DOHH2 (cell line): ENCODE data around the gene PPIC.

Source experiments
- H3F3A ChIP-seq: fragments of 200-600 bp; sonication (generic), shearing (Covaris generic); 2 replicates; pipeline ENCODE4 v1.6.0; 2016; ENCODE audit warnings: antibody characterized with exemption, mild to moderate bottlenecking; ENCODE audit not compliant: control insufficient read depth, insufficient read depth
- H3K27ac ChIP-seq: fragments of 200-600 bp; sonication (generic); 2 replicates; pipeline ENCODE4 v1.5.1; 2014; ENCODE audit warnings: low read depth, mild to moderate bottlenecking, low read length, moderate library complexity
- H3K27me3 ChIP-seq: fragments of 200-600 bp; sonication (generic); 2 replicates; pipeline ENCODE4 v1.6.1; 2014; ENCODE audit warnings: mild to moderate bottlenecking, low read length, mixed read lengths; ENCODE audit not compliant: control insufficient read depth
- H3K36me3 ChIP-seq: fragments of 200-600 bp; sonication (generic); 2 replicates; pipeline ENCODE4 v1.6.1; 2014; ENCODE audit warnings: mild to moderate bottlenecking, low read length, moderate library complexity, mixed read lengths; ENCODE audit not compliant: control insufficient read depth
- H3K4me1 ChIP-seq: fragments of 200-600 bp; sonication (generic); 2 replicates; pipeline ENCODE4 v1.6.1; 2014; ENCODE audit warnings: mild to moderate bottlenecking, low read length, mixed read lengths; ENCODE audit not compliant: control insufficient read depth
- H3K4me2 ChIP-seq: fragments of 200-600 bp; sonication (generic); 2 replicates; pipeline ENCODE4 v1.6.0; 2014; ENCODE audit warnings: mild to moderate bottlenecking, low read length, moderate library complexity
- H3K4me3 ChIP-seq: fragments of 200-600 bp; sonication (generic); 2 replicates; pipeline ENCODE4 v1.5.1; 2014; ENCODE audit warnings: mild to moderate bottlenecking, low read length, mixed read lengths
- H3K79me2 ChIP-seq: fragments of 200-600 bp; sonication (generic); 2 replicates; pipeline ENCODE4 v1.6.1; 2014; ENCODE audit warnings: mild to moderate bottlenecking, low read length, mixed read lengths; ENCODE audit not compliant: control insufficient read depth
- H3K9me2 ChIP-seq: fragments of 200-600 bp; sonication (generic); replicated peaks from 2 replicates; pipeline ENCODE4 v1.6.1; 2014; ENCODE audit warnings: mild to moderate bottlenecking, low read length, mixed read lengths; ENCODE audit not compliant: control insufficient read depth
- H3K9me3 ChIP-seq: fragments of 200-600 bp; sonication (generic); 2 replicates; pipeline ENCODE4 v1.6.1; 2014; ENCODE audit warnings: antibody characterized with exemption, low read length, mixed read lengths; ENCODE audit not compliant: control insufficient read depth, insufficient read depth
- H4K20me1 ChIP-seq: fragments of 200-600 bp; sonication (generic); 2 replicates; pipeline ENCODE4 v1.6.0; 2014; ENCODE audit warnings: low read depth, mild to moderate bottlenecking, antibody characterized with exemption, low read length, moderate library complexity; ENCODE audit not compliant: control insufficient read depth, insufficient read depth
- EZH2phosphoT487 ChIP-seq: fragments of 200-600 bp; sonication (generic); IDR thresholded peaks from 2 replicates; pipeline ENCODE4 v1.6.1; 2017; ENCODE audit warnings: borderline replicate concordance, mild to moderate bottlenecking, antibody characterized with exemption, low read length, moderate library complexity, mixed read lengths
- TF ChIP-seq, protein P1 (sequence below): fragments of 200-600 bp; sonication (generic); IDR thresholded peaks from one replicate; pipeline ENCODE4 v1.5.1; 2014; ENCODE audit warnings: antibody characterized with exemption, mild to moderate bottlenecking, low read depth, low read length; ENCODE audit not compliant: poor library complexity, severe bottlenecking

Gene PPIC

DNA sequence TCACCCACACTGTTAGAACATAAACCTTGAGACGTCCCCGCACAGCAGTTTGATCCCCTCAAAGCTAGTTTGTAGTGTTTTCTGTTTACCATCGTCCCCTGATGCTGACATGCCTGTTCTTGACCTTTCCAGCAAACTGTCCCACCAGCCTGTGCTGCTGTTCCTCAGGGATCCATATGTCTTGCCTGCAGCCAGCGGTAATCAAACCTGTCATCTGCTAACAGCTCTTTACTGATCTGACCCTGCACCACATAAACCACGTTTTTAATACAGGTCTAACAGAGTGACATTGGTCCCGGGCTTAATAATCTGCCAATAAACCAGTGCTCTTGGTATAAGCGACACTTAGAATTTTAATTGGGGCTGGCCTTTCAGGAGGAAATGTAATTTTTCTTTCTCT lies 34.7 kb downstream of the PPIC start:
- no peaks in the 10 kb centered on the region for H4K20me1 ChIP-seq
- H3K9me2 ChIP-seq: no peaks in the 10 kb centered on the region
- no peaks in the 10 kb centered on the region for H3K4me1 ChIP-seq
- H3K4me2 ChIP-seq: no peak overlapping the region
- H3K4me3 ChIP-seq: no peak overlapping the region
- H3K36me3 ChIP-seq: no peaks in the 10 kb centered on the region
- H3F3A ChIP-seq: no peaks in the 10 kb centered on the region
- no peaks in the 10 kb centered on the region for H3K9me3 ChIP-seq
- no peak overlapping the region for H3K27ac ChIP-seq
- no peaks in the 10 kb centered on the region for H3K79me2 ChIP-seq
- H3K27me3 ChIP-seq: no peaks in the 10 kb centered on the region
- no peak for TF ChIP-seq EZH2phosphoT487
- TF ChIP-seq, protein P1, sequence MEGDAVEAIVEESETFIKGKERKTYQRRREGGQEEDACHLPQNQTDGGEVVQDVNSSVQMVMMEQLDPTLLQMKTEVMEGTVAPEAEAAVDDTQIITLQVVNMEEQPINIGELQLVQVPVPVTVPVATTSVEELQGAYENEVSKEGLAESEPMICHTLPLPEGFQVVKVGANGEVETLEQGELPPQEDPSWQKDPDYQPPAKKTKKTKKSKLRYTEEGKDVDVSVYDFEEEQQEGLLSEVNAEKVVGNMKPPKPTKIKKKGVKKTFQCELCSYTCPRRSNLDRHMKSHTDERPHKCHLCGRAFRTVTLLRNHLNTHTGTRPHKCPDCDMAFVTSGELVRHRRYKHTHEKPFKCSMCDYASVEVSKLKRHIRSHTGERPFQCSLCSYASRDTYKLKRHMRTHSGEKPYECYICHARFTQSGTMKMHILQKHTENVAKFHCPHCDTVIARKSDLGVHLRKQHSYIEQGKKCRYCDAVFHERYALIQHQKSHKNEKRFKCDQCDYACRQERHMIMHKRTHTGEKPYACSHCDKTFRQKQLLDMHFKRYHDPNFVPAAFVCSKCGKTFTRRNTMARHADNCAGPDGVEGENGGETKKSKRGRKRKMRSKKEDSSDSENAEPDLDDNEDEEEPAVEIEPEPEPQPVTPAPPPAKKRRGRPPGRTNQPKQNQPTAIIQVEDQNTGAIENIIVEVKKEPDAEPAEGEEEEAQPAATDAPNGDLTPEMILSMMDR: no peak

DNA sequence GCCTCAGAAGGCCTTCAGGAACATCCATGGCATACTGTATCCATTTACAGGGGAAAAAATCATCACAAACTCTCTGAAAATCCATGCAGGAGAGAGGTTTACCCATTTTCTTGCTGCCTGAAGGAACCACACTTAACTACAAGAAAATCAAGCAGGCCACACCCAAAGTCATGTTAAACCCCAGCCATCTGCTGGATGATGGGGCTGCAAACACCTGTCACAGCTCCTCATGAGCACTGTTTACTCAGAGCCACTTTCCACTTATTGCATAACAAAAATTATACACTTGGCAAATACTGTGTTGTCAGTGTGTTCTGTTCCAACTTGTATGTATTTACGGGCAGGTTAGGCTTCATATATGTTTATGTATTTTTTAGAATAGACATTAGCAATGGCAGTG lies 35.8 kb downstream of the PPIC start:
- no peak for TF ChIP-seq EZH2phosphoT487
- TF ChIP-seq, protein P1: no peak
- Histone ChIP-seq H3K36me3 (no peaks in the 10 kb centered on the region), H4K20me1 (no peaks in the 10 kb centered on the region), H3K4me1 (no peaks in the 10 kb centered on the region), H3K27me3 (no peaks in the 10 kb centered on the region), H3K4me2 (no peak overlapping the region), H3K79me2 (no peaks in the 10 kb centered on the region), H3K9me3 (no peaks in the 10 kb centered on the region), H3K9me2 (no peaks in the 10 kb centered on the region), H3F3A (no peaks in the 10 kb centered on the region), H3K4me3 (no peak overlapping the region), H3K27ac (no peak overlapping the region)

DNA sequence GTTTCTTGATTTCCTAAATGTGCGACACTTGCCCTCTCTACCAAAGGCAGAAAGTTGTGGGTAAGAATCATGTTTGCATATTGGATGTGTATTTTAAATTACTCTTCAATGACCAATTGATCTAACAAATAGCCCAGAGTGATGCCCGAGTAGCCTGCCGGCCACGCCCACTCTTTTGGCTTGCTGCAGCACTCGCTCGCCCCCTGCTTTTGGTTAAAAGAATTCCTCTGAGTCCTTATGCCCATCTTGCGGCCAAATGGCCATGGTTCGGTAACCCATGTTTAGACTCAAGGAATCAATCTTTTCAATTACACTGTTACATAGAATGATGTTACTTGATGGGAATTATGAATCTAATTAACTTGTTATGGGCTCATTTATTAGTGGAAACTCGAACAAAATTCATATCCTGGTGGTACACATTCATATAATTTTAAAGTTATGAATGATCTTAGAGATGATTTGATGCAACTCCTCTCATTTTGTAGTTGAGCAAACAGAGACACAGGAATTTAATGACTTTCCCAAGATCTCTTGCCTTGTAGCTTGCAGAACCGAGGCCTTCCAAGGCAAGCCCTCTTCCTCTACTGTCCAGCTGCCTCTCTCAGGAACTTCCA lies 36.5 kb downstream of the PPIC start:
- no peak for TF ChIP-seq EZH2phosphoT487
- TF ChIP-seq, protein P1: peak; percentile 59

More for the DNA sequence above, 36.5 kb downstream of the PPIC start:
- no peaks in the 10 kb centered on the region for H4K20me1 ChIP-seq
- H3K79me2 ChIP-seq: no peaks in the 10 kb centered on the region
- H3K4me3 ChIP-seq: no peak overlapping the region
- no peaks in the 10 kb centered on the region for H3F3A ChIP-seq
- no peaks in the 10 kb centered on the region for H3K36me3 ChIP-seq
- H3K4me1 ChIP-seq: no peaks in the 10 kb centered on the region
- no peak overlapping the region for H3K27ac ChIP-seq
- H3K9me2 ChIP-seq: no peaks in the 10 kb centered on the region
- no peak overlapping the region for H3K4me2 ChIP-seq
- no peaks in the 10 kb centered on the region for H3K9me3 ChIP-seq
- no peaks in the 10 kb centered on the region for H3K27me3 ChIP-seq
